ENCODE measurements around the gene PLCB2. TPM values are rescaled to one million over a fixed set of nuclear protein-coding genes. Genes with fewer than 3 reads are reported as not detected.

PLCB2 gene
- total RNA-seq, 1 experiment from 2014 or later = 7.4 TPM

GRCh38 chr15:40320931-40321371, 13.2 kb upstream of the PLCB2 start:
- Histone ChIP-seq H2BK120ac (ENCODE audit: low read depth, low read length, poor library complexity, severe bottlenecking) (no peak overlapping the region), H2BK12ac (ENCODE audit: insufficient read length, low read depth, low read length) (no peak overlapping the region), H3K23me2 (ENCODE audit: insufficient read length, low read depth, low read length, poor library complexity, severe bottlenecking) (peaks cover 10% of the 10 kb centered on the region), H3T11ph (ENCODE audit: low read length) (no peak overlapping the region), H4K91ac (ENCODE audit: insufficient read length, low read depth, low read length) (no peak overlapping the region), H2AFZ (ENCODE audit: low read length) (no peak overlapping the region), H4K20me1 (ENCODE audit: control insufficient read depth, insufficient read depth, insufficient read length) (no peaks in the 10 kb centered on the region), H4K8ac (replicated peaks; ENCODE audit: insufficient read length, low read depth, low read length) (no peak overlapping the region), H3K4me2 (ENCODE audit: insufficient read depth, insufficient read length, low read length) (no peak overlapping the region), H3K27ac (ENCODE audit: insufficient read length, low read depth, low read length) (no peak overlapping the region), H3K79me1 (ENCODE audit: insufficient read depth, low read depth, low read length, poor library complexity, severe bottlenecking) (no peaks in the 10 kb centered on the region), H3K79me2 (ENCODE audit: insufficient read depth, low read length) (no peaks in the 10 kb centered on the region), H3K14ac (ENCODE audit: insufficient read depth, low read length) (no peak overlapping the region), H3K56ac (ENCODE audit: insufficient read length, low read depth, low read length) (no peak overlapping the region), H2BK20ac (ENCODE audit: low read depth, low read length, poor library complexity, severe bottlenecking) (no peak overlapping the region), H2BK15ac (ENCODE audit: low read depth, low read length) (no peak overlapping the region), H3K23ac (ENCODE audit: insufficient read length, low read depth, low read length) (no peak overlapping the region), H4K5ac (ENCODE audit: insufficient read length, low read depth, low read length) (no peak overlapping the region), H3K18ac (ENCODE audit: insufficient read length, low read depth, low read length) (no peak overlapping the region), H3K4me1 (ENCODE audit: insufficient read depth, low read length) (peaks cover 5% of the 10 kb centered on the region; the same call in 1 of the 2 replicates), H3K9ac (ENCODE audit: extremely low read depth, insufficient read length, low read length) (no peak overlapping the region), H3K4ac (ENCODE audit: low read depth, low read length) (no peak overlapping the region), H3K27me3 (ENCODE audit: insufficient read depth, low read length) (no peaks in the 10 kb centered on the region; the same call in 1 of the 2 replicates), H2BK5ac (ENCODE audit: insufficient read length, low read length) (no peak overlapping the region), H2AK5ac (ENCODE audit: insufficient read length, low read length) (no peak overlapping the region), H3K9me3 (ENCODE audit: control insufficient read depth, low read depth, low read length) (no peaks in the 10 kb centered on the region)
- DNase-seq = no peak
- H3K4me3 Mint-ChIP-seq = peak overlapping the region in 1 of 2 experiments; percentile 2; a peak in 1 of 5 replicates
- H3K36me3 Mint-ChIP-seq (ENCODE audit: insufficient read depth in 1 of 3, low read depth in 3 of 3) = peaks cover 0 to 8% (median 3%) of the 10 kb centered on the region in 3 experiments; a peak in 4 of 7 replicates
- peaks cover 0 to 6% of the 10 kb centered on the region in 2 experiments; a peak in 1 of 5 replicates for H3K9me3 Mint-ChIP-seq
- no CpG with 5 or more reads among the region's 2 CpGs for WGBS (ENCODE audit: extremely low coverage, insufficient read length, low lambda C conversion rate)
- H3K4me1 Mint-ChIP-seq = peaks cover 30 to 34% of the 10 kb centered on the region in 2 experiments
- H3K27ac Mint-ChIP-seq = peak overlapping the region in 1 of 3 experiments; percentile 21; a peak in 1 of 7 replicates
- TF ChIP-seq, protein P1, sequence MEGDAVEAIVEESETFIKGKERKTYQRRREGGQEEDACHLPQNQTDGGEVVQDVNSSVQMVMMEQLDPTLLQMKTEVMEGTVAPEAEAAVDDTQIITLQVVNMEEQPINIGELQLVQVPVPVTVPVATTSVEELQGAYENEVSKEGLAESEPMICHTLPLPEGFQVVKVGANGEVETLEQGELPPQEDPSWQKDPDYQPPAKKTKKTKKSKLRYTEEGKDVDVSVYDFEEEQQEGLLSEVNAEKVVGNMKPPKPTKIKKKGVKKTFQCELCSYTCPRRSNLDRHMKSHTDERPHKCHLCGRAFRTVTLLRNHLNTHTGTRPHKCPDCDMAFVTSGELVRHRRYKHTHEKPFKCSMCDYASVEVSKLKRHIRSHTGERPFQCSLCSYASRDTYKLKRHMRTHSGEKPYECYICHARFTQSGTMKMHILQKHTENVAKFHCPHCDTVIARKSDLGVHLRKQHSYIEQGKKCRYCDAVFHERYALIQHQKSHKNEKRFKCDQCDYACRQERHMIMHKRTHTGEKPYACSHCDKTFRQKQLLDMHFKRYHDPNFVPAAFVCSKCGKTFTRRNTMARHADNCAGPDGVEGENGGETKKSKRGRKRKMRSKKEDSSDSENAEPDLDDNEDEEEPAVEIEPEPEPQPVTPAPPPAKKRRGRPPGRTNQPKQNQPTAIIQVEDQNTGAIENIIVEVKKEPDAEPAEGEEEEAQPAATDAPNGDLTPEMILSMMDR (conservative IDR thresholded peaks at IDR 0.05) = peak; percentile 90
- peaks cover 44% of the 10 kb centered on the region for H3K27me3 Mint-ChIP-seq (ENCODE audit: low read depth)

Data from H9 (cell line).